NCI-H1694 treated with DMSO at 0.1 percent for 48 hours (cell line): Measurements from ENCODE around the gene ATF6B.
"Not testable (repeated sequence)": the region's sequence is repeated elsewhere in the genome, so short reads cannot be mapped to it uniquely, and the experiment has no call there.

ENCODE experiments used
- DNase-seq: peaks from one replicate; lab custom pipeline; 2025; lab: John Stamatoyannopoulos, UW

ATF6B gene

GRCh38 chr6:32081168-32081990, 46.7 kb downstream of the ATF6B start:
- DNase-seq: no peak

GRCh38 chr6:32079566-32080290, 48.3 kb downstream of the ATF6B start:
- DNase-seq: no peak

- no peak for DNase-seq
Measured at GRCh38 chr6:32076321-32076809, 51.7 kb downstream of the ATF6B start.

DNA sequence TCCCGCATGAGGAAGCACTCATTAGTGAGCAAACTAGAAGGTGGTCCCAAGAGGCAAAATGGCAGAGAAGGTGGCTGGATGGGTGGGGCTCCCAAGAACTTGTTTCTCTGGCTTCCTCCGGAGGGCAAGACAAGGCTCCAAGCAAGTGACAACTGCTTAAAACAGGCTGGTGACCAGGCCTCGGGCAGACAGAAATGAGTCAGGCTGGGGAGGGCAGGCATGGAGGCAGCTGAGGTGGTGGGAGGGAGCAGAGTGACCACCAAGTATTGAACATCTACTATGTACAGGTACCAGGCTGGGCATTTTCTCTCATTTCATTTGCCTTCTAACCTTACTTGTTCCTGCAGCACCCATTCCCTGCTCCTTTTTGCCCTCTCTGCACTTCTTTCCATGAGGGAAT, 52.3 kb downstream of the ATF6B start:
- DNase-seq: no peak

- DNase-seq: no peak
Measured at GRCh38 chr6:32074996-32075532, 53.0 kb downstream of the ATF6B start.

DNA sequence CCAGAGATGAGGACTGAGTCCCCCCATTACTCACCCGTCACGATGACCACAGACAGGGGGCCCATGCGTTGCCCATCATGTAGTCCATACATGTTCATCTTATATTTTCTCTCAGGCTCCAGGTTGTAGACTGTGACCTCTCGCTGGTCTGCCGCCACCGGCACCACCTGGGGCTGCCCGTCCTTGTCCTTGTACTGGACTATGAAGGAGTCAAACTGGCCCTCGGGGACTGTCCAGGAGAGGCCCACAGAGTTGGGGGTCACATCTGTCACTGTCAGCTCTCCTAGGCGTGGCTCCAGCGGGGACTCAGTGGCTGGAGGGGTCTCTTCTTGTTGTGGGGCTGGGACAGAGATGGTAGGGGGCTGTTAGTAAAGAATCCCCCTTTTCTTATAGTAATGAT, 54.4 kb downstream of the ATF6B start:
- no peak for DNase-seq

DNA sequence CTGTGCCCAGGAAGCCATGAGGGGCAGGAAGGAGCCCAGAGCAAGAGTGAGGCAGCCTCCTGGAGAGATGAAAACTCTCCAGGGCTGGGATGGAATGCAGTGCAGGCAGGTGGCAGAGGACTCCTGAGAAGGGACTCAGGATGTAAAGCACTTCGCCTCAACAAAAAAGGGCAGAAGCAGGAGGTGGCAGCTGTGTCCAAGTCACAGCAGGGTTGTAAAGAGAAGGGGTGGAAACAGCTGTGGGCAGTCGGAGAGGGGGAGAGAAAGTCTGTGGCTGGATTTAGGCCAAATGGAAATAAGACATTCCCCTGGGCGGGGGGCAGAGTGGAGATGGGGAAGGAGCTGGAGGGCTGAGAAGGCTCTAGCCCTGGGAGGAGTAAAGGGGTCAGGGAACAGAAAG, 54.9 kb downstream of the ATF6B start:
- DNase-seq: no peak

DNA sequence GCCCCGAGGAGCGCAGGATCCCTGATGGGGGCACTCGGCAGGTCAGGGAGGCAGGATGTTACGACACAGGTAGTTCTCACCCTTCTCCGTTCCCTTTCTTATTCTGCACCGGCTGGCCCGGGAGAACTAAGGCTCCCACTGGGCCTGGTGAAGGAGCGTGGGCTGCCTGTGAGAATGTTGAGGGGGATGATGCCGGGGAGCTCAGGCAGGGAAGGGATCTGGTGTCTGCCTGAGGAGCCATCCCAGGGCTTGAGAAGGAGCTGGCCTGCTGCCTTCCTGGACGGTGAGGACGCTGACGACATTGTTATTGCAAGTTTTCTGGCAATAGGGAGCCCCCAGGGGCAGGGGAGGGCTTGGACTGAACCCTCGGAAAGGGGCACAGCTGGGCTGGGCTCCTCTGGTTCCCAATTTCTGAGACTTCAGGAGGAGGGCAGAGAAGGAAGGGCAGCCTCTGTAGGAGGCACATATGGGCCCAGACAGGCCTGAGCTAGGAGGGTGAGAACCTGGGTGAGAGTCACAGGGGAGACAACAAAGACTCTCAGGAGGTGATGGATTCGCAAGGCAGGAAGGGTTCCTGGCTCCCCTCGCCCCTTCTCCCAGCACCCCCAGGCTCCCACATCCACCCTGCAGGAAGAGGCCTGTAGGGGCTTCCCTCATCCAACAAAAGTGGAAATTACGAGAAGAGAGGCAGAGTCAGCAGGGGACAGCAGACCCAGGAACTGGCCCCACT, 57.1 kb downstream of the ATF6B start:
- no peak for DNase-seq

DNA sequence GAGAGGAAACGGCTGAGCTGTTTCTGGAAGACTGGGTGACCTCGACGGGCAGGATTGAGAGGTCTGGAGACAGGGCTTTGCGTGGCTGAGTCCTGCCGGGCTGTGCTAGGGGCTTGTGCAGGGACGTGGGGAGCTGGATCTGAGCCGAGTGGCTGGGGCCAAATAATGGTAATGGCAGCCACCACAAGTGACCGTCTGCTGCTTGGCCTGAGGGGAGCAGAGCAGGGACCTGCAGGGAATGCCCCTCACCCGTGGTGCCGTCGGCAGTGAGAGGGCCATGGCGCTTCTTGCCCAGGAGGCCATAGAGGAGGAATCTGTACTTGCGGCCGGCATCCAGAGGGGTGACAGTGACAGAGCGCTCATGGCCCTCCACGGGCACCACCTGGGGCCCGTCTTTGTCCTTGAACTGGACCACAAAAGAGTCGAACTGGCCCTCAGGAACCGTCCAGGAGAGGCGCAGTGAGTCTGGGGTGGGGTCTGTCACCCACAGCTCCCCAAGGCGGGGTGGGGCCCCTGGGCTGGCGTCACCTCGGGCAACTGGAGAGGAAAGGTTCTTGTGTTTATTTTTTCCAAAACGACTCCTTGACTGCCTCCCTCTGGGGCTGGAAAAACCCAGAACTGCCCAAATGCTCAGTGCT, 58.0 kb downstream of the ATF6B start:
- DNase-seq: no peak

DNA sequence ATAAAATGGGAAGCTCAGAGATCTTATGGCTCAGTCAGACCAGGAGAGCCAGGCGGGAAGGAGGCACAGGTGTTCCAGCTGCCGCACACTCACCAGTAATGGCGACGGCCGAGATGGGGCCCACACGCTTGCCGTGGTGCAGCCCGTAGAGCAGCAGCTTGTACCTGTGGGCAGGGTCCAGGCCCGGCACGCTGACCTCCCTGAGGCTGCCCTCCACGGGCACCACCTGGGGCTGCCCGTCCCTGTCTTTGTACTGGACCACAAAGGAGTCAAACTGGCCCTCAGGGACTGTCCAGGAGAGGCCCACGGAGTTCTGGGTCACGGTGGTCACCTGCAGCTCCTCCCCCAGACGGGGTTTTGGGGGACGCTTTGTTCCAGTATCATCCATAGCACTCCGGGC, 58.6 kb downstream of the ATF6B start:
- DNase-seq: no peak

- DNase-seq: no peak
Measured at GRCh38 chr6:32068867-32069266, 59.2 kb downstream of the ATF6B start.

- not testable (repeated sequence) for DNase-seq
Measured at GRCh38 chr6:32068315-32068714, 59.7 kb downstream of the ATF6B start.

GRCh38 chr6:32067521-32067920, 60.5 kb downstream of the ATF6B start:
- DNase-seq: not testable (repeated sequence)
